ENCODE measurements around the gene KLHDC10. TPM values are rescaled to one million over a fixed set of nuclear protein-coding genes. Genes with fewer than 3 reads are reported as not detected.

KLHDC10 gene
- 15.8 and 18.2 TPM in 2 replicates for total RNA-seq (2014; rRNA removed; shearing (Covaris generic))
- 3.3 and 3.4 TPM in 2 replicates for polyA plus RNA-seq (2016; fragmentation: Nextera tagmentation; extraction: Ambion mirVana)

GRCh38 chr7:130069978-130070860 is at the start of gene KLHDC10:
Gene KLHDC10, plus strand, starts transcription at chr7:130070534. Its CDS starts 110 bp downstream, at chr7:130070644.
- Histone ChIP-seq H3K27ac (peak within 1 kb of the TSS; percentile 47), H3K79me2 (ENCODE audit: insufficient read depth) (peaks cover 46% of the 10 kb centered on the region), H3K4me1 (ENCODE audit: insufficient read depth) (peaks cover 16% of the 10 kb centered on the region), H3K4me2 (ENCODE audit: unreplicated experiment) (peak within 1 kb of the TSS; percentile 99), H3F3A (ENCODE audit: insufficient read depth) (peaks cover 8% of the 10 kb centered on the region), H3K27me3 (replicated peaks; ENCODE audit: insufficient read depth) (no peaks in the 10 kb centered on the region), H4K20me1 (ENCODE audit: insufficient read depth) (no peaks in the 10 kb centered on the region), H3K9me2 (ENCODE audit: insufficient read depth) (no peaks in the 10 kb centered on the region), H3K9ac (peak within 1 kb of the TSS; percentile 75), H3K4me3 (peak within 1 kb of the TSS; percentile 97), H2AFZ (peak within 1 kb of the TSS; percentile 100), H3K9me3 (ENCODE audit: low read depth) (no peaks in the 10 kb centered on the region), H3K36me3 (ENCODE audit: low read depth) (no peaks in the 10 kb centered on the region)
- 1% methylated on average over 42 to 55 of the region's 57 CpGs for WGBS, 2 experiments (ENCODE audit: low coverage in 1 of 2, low lambda C conversion rate in 2 of 2, missing lambda C conversion rate in 2 of 2)
- peak; percentile 98 for DNase-seq
- TF ChIP-seq EZH2phosphoT487 (IDR thresholded peaks at IDR 0.05; ENCODE audit: insufficient read depth, low read depth): no peak
- in situ Hi-C loops (cut with MboI): loop anchor here (25.0 kb wide), 1 partner anchor 692 kb away; no protein-coding TSS in a partner anchor

- Histone ChIP-seq H3K27ac (no peak overlapping the region), H3K4me1 (ENCODE audit: insufficient read depth) (peaks cover 10% of the 10 kb centered on the region), H3K36me3 (ENCODE audit: low read depth) (peaks cover 51% of the 10 kb centered on the region), H3K9me3 (ENCODE audit: low read depth) (no peaks in the 10 kb centered on the region), H3K9me2 (ENCODE audit: insufficient read depth) (no peaks in the 10 kb centered on the region), H3K4me3 (no peak overlapping the region), H3K27me3 (replicated peaks; ENCODE audit: insufficient read depth) (no peaks in the 10 kb centered on the region), H3K79me2 (ENCODE audit: insufficient read depth) (no peaks in the 10 kb centered on the region), H4K20me1 (ENCODE audit: insufficient read depth) (no peaks in the 10 kb centered on the region), H3K4me2 (ENCODE audit: unreplicated experiment) (no peak overlapping the region), H2AFZ (no peak overlapping the region), H3K9ac (no peak overlapping the region), H3F3A (ENCODE audit: insufficient read depth) (peaks cover 2% of the 10 kb centered on the region; the same call in 1 of the 2 replicates)
- no peak for DNase-seq
- WGBS, 2 experiments (ENCODE audit: low coverage in 1 of 2, low lambda C conversion rate in 2 of 2, missing lambda C conversion rate in 2 of 2): 96 to 97% methylated on average over 10 of the region's 10 CpGs
- TF ChIP-seq EZH2 (IDR thresholded peaks at IDR 0.05; ENCODE audit: insufficient read depth, poor library complexity, severe bottlenecking): no peak
- TF ChIP-seq EZH2phosphoT487 (IDR thresholded peaks at IDR 0.05; ENCODE audit: insufficient read depth, low read depth): no peak
- in situ Hi-C loops (cut with MboI): loop anchor here (25.0 kb wide), 2 partner anchors 534 to 659 kb away; no protein-coding TSS in a partner anchor
Measured at GRCh38 chr7:130021105-130021834, 49.1 kb upstream of the KLHDC10 start.

- TF ChIP-seq EZH2 (IDR thresholded peaks at IDR 0.05; ENCODE audit: insufficient read depth, poor library complexity, severe bottlenecking) (no peak), EZH2phosphoT487 (IDR thresholded peaks at IDR 0.05; ENCODE audit: insufficient read depth, low read depth) (no peak)
- Histone ChIP-seq H3K27me3 (replicated peaks; ENCODE audit: insufficient read depth) (no peaks in the 10 kb centered on the region), H3K4me3 (no peak overlapping the region), H3K79me2 (ENCODE audit: insufficient read depth) (no peaks in the 10 kb centered on the region), H3K9me3 (ENCODE audit: low read depth) (no peaks in the 10 kb centered on the region), H2AFZ (no peak overlapping the region), H3K36me3 (ENCODE audit: low read depth) (peaks cover 51% of the 10 kb centered on the region), H3K4me1 (ENCODE audit: insufficient read depth) (peaks cover 12% of the 10 kb centered on the region), H3K27ac (no peak overlapping the region), H4K20me1 (ENCODE audit: insufficient read depth) (no peaks in the 10 kb centered on the region), H3K4me2 (ENCODE audit: unreplicated experiment) (no peak overlapping the region), H3F3A (ENCODE audit: insufficient read depth) (peaks cover 5% of the 10 kb centered on the region; the same call in 1 of the 2 replicates), H3K9me2 (ENCODE audit: insufficient read depth) (no peaks in the 10 kb centered on the region), H3K9ac (no peak overlapping the region)
- DNase-seq: no peak
- in situ Hi-C loops (cut with MboI): loop anchor here (25.0 kb wide), 2 partner anchors 535 to 660 kb away; no protein-coding TSS in a partner anchor
- 98 to 99% methylated on average over 9 of the region's 9 CpGs for WGBS, 2 experiments (ENCODE audit: low coverage in 1 of 2, low lambda C conversion rate in 2 of 2, missing lambda C conversion rate in 2 of 2)
Measured at GRCh38 chr7:130022115-130022514, 48.2 kb upstream of the KLHDC10 start.

- H3K4me3 ChIP-seq: no peak overlapping the region
- no peak overlapping the region for H3K27ac ChIP-seq
- H3K9ac ChIP-seq: no peak overlapping the region
- TF ChIP-seq EZH2 (IDR thresholded peaks at IDR 0.05; ENCODE audit: insufficient read depth, poor library complexity, severe bottlenecking): no peak
- no peak for TF ChIP-seq EZH2phosphoT487 (IDR thresholded peaks at IDR 0.05; ENCODE audit: insufficient read depth, low read depth)
- in situ Hi-C loops (cut with MboI): loop anchor here (25.0 kb wide), 2 partner anchors 535 to 660 kb away; no protein-coding TSS in a partner anchor
- no peaks in the 10 kb centered on the region for H3K9me3 ChIP-seq (ENCODE audit: low read depth)
- DNase-seq: no peak
- H3K27me3 ChIP-seq (replicated peaks; ENCODE audit: insufficient read depth): no peaks in the 10 kb centered on the region
- peaks cover 47% of the 10 kb centered on the region for H3K36me3 ChIP-seq (ENCODE audit: low read depth)
- 91 to 93% methylated on average over 7 of the region's 7 CpGs for WGBS, 2 experiments (ENCODE audit: low coverage in 1 of 2, low lambda C conversion rate in 2 of 2, missing lambda C conversion rate in 2 of 2)
- no peak overlapping the region for H2AFZ ChIP-seq
- no peaks in the 10 kb centered on the region for H3K9me2 ChIP-seq (ENCODE audit: insufficient read depth)
- no peaks in the 10 kb centered on the region for H4K20me1 ChIP-seq (ENCODE audit: insufficient read depth)
- peaks cover 5% of the 10 kb centered on the region; the same call in 1 of the 2 replicates for H3F3A ChIP-seq (ENCODE audit: insufficient read depth)
- no peak overlapping the region for H3K4me2 ChIP-seq (ENCODE audit: unreplicated experiment)
- H3K79me2 ChIP-seq (ENCODE audit: insufficient read depth): no peaks in the 10 kb centered on the region
- peaks cover 12% of the 10 kb centered on the region for H3K4me1 ChIP-seq (ENCODE audit: insufficient read depth)
Measured at GRCh38 chr7:130022623-130023175, 47.6 kb upstream of the KLHDC10 start.
